Measurements from ENCODE around the gene BTC. TPM values are rescaled to one million over a fixed set of nuclear protein-coding genes. Genes with fewer than 3 reads are reported as not detected.

BTC gene, protein sequence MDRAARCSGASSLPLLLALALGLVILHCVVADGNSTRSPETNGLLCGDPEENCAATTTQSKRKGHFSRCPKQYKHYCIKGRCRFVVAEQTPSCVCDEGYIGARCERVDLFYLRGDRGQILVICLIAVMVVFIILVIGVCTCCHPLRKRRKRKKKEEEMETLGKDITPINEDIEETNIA
- 0.23 and 0.47 TPM in 2 replicates for total RNA-seq

DNA sequence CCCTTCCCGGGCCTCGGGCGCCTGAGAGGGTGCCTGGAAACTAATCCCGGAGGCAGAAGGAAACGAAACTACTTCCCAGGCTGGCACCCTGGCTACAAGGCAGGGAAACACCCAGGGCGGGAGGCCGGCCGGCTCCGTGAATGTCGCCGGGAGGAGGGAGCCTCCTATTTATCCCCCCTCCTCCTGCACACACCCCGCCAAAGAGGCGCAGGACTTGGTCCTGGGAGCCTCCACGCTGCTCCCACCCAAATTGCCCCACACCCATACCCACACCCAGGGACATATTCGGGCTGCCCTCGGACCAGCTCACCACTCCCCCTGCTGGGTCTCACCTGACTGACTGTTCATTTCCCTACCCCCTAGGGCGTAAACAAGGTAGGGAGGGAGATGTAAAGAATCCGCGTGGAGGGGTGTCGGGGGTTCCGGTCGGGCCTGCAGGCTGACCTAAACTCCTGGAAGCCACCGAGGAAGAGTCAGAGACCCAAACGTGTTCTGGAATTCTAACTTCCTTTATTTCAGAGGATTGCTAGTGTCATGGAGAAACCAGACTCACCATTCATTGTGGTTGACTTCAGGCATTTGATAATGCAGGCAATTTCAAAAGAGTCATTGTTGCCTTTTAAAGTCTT, at the start of gene BTC:
TSS of gene BTC (minus strand) at position 142 of the 629 bp plus-strand sequence. CDS start 198 bp downstream, outside the sequence.

Other genes starting within 250 kb of the BTC start
- under 0.01 TPM in 1 of 2 replicates, not detected in the other for gene PARM1, start 138.6 kb upstream of the BTC start, total RNA-seq

Measured in hair follicular keratinocyte (primary cell).